Tibial nerve (tissue), 4 donors: ENCODE measurements around the gene ITGA3.

Experiments
- CTCF ChIP-seq, 5 experiments: fragments of 200-600 bp in 3 of 5; fragments of 450-650 bp in 2 of 5; sonication (generic) in 3 of 5; IDR thresholded peaks; one replicate each; pipeline ENCODE4 v1.5.1; 2016 to 2019; ENCODE audit warnings: antibody characterized with exemption in 5 of 5, mild to moderate bottlenecking in 3 of 5, moderate library complexity in 2 of 5
- EP300 ChIP-seq, 2 donors: sonication (generic); formaldehyde crosslinking; IDR thresholded peaks; one replicate each; pipeline ENCODE4 v1.6.1; 2017; ENCODE audit warnings: antibody characterized with exemption in 2 of 2, mild to moderate bottlenecking in 1 of 2
- POLR2A ChIP-seq, 2 donors: fragments of 450-650 bp; IDR thresholded peaks; one replicate each; pipeline ENCODE4 v1.6.1; 2017; ENCODE audit warnings: antibody characterized with exemption in 2 of 2, mild to moderate bottlenecking in 2 of 2, moderate library complexity in 2 of 2

GRCh38 chr17:50062293-50063243, 6.7 kb downstream of the ITGA3 start:
- TF ChIP-seq POLR2A (IDR thresholded peaks at IDR 0.05) (no peak), EP300 (IDR thresholded peaks at IDR 0.05) (no peak), CTCF (IDR thresholded peaks at IDR 0.05) (no peak)
